Measurements from ENCODE around the gene ENKUR.

GRCh38 chr10:24984906-24985305 lies 31.1 kb downstream of the ENKUR start:
- no peak for TF ChIP-seq REST (IDR thresholded peaks at IDR 0.05; ENCODE audit: insufficient read depth in 1 of 2, low read depth in 2 of 2, low read length in 2 of 2)
- TF ChIP-seq POLR2AphosphoS5 (IDR thresholded peaks at IDR 0.05; ENCODE audit: low read depth, low read length): no peak
- no peak for TF ChIP-seq TAF1 (IDR thresholded peaks at IDR 0.05; ENCODE audit: borderline replicate concordance, insufficient read depth, low read length)
